GM19467 (cell line): ENCODE results near the gene SMC3.

Experiments used
- ATAC-seq: cut with Tn5 transposase; IDR thresholded peaks from one replicate; pipeline ENCODE4 v1.9.1; 2021; ENCODE audit warnings: mild to moderate bottlenecking, moderate library complexity; ENCODE audit not compliant: unreplicated experiment

The SMC3 gene

GRCh38 chr10:110643653-110644597, 76.4 kb downstream of the SMC3 start, which contains the start of gene RBM20:
Gene RBM20 (plus strand): TSS chr10:110644336. CDS start chr10:110644455, 119 bp downstream.
- ATAC-seq: no peak

- no peak for ATAC-seq
Observed at GRCh38 chr10:110644598-110645462, 77.3 kb downstream of the SMC3 start.

GRCh38 chr10:110646417-110647135, 79.1 kb downstream of the SMC3 start:
- no peak for ATAC-seq

GRCh38 chr10:110647136-110647430, 79.6 kb downstream of the SMC3 start:
- no peak for ATAC-seq

GRCh38 chr10:110648692-110649346, 81.3 kb downstream of the SMC3 start:
- no peak for ATAC-seq

DNA sequence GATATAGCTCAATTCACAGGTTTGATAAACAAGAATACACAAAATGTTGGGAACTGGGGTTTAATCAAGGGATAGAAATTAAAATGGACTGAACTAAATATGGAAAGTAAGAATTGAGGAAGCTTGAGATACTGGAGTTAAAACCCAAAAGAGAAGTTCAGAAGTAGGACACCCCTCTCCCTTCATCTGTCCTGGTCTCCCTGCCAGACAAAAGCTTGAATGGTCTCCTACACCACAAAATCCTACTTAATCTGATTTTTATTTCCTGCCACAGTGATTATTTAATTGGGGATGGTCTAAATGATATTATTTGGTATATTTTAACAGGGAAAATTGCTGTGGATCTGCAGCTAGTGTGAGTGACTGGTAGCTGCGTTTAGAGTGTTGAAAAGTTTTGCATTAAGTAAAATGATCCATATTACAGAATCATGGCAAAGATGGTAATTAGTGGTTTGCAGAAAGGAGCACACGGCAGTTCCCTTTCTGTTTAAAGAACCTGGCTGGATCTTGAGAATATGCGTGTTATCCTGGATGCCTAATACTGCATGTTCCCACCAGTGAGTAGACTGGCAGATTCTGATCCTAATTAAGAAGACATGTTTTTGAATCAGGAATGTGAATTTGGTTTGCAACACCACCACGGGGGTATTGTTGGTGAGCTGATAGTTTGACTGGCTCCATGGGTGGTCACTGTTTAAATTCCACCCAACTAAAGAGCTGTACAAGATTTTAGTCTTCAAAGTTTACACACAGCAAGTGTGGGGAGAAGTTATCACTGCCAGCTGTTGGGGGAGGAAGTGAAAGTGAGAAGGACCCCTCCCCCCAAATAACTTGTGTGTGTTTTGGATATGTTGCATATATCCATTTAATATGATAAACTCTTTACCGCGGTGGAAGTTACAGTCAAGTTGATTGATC, 82.1 kb downstream of the SMC3 start:
- ATAC-seq: no peak

GRCh38 chr10:110650265-110650668, 82.8 kb downstream of the SMC3 start:
- no peak for ATAC-seq

DNA sequence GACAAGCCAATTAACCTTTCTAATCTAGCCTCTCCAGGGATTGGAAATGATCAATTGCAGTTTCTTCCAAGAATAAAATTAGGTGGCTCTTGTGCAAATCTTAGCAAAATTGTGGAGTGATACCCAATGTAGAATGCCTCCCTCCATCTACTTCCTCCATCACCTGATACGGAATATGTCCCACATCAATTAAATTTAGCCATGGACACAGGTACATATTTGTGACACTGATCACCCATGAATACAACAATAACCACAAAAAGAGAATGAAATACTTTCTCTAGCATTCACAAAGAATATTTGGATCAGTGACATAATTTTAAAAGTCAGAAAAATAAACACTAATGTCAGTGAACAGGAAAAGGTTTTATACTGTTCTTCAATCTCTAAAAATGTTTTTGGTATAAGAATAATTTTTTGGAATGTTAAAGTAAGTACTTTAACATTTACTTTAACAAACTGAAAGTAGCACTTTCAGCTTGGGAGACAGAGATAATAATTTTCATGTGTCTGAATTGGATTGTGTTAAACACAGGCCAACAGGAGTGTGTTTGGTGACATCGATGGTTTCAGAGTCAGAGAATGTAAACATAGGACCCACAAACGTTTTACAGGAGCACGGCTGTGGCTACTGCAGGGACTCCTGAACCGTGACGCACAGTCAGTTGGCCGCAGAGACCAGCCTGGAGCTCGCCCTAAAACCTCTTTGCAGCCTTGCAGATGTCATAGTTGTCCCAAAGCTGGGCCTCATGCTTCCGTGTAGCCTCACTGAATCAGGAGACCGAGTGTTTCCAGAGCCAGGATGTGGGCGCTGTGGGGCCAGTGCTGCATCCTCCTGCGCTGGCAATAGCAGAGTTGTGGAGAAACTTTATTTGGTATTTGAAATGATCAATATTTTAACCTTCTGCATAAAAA, 83.8 kb downstream of the SMC3 start:
- ATAC-seq: peak; percentile 68

DNA sequence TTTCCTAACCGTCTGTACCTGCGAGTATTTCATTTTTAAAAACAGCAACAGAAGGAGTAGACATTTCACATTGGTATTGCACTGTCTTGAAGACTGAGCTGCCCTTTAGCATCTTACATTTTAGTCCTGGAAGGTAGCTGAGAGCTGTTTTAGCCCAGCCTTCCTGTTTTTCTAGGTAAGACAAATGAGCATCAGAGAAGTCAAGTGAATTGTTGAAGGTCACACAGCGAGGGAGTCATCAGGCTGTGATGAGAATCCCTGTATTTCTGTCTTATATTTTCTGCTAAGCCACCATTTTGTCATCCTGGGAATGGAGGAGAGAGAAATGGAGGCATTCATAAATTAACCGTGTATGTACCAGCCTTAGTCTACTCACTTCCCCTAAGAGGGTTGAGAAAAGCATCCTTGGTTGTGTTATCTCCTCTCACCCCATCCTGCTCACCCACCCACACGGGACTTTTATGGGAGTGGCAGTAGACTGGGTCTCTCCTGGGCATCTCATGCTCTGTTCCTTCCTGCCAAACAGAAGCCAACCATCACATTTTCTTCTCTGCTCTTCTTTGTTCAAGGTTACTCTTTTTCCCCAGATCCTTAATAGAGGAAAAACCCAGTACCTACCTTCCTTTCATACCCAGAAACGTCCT, 85.1 kb downstream of the SMC3 start:
- no peak for ATAC-seq
